SU-DHL-6 (cell line): Measurements from ENCODE around the gene CD70.

Experiments used
- CTCF ChIP-seq: fragments of 200-600 bp; sonication (generic); IDR thresholded peaks from one replicate; pipeline ENCODE4 v1.5.1; 2017; ENCODE audit warnings: antibody characterized with exemption, mild to moderate bottlenecking, low read length, moderate library complexity; ENCODE audit not compliant: insufficient read depth, poor library complexity, severe bottlenecking
- EZH2phosphoT487 ChIP-seq: fragments of 200-600 bp; sonication (generic), shearing (Covaris generic); conservative IDR thresholded peaks from 2 replicates; pipeline ENCODE4 v1.6.1; 2018; ENCODE audit warnings: mild to moderate bottlenecking, antibody characterized with exemption, low read length, moderate library complexity, mixed read lengths

DNA sequence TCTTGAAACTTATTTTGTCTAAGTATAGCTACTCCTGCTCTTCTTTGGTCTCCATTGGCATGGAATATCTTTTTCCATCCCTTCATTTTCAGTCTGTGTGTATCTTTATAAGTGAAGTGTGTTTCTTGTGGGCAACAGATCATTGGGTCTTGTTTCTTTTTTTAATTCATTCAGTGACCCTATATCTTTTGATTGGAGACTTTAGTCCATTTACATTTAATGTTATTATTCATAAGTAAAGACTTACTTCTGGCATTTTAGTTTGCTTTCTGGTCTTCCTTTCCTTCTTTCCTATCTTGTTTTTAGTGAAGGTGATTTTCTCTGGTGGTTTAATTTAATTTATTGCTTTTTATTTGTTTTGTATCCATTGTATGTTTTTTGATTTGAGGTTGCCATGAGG, 19.8 kb downstream of the CD70 start:
- TF ChIP-seq CTCF, result no peak
- no peak for TF ChIP-seq EZH2phosphoT487
